NOMO-1 (cell line): ENCODE measurements around the gene LPP.

Source experiments
- DNase-seq, 2 experiments: peaks; one replicate each; lab custom pipeline; 2025; ENCODE audit not compliant: unreplicated experiment in 2 of 2; lab: John Stamatoyannopoulos, UW

LPP gene

DNA sequence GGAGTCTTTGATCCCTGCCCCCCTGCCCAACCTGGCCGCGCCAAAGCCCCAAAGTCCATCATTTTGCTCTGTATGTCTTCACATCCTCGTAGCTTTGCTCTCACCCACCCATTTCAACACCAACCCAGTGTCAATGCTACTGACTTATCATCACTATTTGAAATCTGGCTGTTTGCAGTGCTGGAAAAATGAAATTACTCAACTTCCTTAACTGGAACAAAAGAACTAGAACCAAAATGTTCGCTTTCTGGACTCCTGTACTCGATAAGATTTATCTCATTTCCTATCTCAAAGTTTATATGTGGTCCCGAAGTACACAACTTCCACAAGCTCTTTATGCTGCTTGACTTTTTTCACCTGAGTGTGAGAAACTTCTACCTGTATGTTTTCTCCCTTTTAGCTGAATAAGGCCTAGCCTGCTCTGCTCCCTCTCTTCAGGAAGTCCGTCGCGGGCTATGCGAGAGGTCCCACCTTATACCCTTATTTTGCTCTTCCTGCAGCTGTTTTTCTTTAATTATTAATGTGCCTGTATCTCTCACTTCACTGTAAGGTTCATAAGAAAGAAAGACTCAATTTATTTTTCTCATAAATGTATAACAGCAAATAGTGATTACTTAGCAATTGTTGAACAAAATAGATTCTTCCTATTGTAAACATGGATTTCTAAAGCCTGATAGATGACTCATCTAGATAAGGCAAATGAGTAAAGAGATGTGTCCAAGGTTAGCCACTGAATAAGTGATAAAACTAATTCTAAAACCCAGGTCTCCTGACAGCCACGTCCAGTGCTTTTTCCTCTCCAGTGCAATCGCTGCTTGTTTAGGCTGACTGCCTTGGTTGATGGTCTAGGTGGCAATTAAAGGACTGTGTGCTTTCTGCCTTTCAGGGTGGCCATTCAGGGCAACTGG lies 553.7 kb downstream of the LPP start:
- no peak for DNase-seq

DNA sequence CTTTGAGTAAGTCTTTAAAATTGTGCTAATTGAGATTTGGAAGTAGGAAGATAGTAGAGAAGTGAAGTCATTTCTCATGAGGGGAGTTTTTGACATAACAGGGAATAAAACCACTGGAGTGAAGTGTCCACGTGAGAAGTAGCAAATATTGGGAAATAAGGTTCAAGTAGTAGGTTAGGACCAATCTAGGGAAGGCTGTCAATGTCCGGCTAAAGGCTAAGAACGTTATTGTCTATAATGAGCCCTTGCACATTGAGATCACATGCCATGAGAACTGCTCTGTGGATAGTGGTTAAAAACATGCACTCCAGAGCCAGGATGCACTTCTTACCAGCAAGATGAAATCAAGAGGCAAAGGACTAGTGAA lies 557.9 kb downstream of the LPP start:
- no peak for DNase-seq

DNA sequence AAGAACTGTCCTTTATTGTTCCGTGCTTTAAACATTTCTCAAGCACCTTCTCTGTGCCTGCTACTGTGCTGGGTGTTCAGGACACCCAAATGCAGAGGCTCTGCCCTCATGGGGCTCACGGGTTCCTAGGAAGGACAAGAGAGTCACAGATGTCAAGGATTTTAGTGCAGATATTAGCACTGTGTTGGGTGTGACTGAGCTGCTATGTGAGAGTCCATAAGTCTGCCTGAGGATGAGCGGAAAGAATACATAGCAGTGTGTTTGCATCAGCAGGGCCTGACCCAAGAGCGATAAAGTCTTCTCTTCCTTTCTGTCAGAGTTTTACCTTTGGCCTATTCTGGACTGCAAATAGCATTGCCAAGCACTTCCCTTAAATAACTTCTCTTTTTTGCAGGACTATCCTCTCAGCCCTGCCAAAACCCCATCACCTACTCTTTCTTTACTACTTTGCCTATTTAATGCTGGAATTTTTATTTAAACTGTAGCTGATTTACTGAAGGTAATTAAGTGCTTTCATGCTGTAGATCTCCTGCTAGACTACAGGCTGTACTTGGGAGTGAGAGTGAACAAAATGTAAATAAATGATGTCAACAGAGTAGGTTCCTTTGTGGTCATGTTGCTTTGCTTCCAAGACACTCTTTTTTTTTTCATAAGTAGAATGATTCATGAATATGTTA lies 558.4 kb downstream of the LPP start:
- DNase-seq = peak; percentile 97 to 99

DNA sequence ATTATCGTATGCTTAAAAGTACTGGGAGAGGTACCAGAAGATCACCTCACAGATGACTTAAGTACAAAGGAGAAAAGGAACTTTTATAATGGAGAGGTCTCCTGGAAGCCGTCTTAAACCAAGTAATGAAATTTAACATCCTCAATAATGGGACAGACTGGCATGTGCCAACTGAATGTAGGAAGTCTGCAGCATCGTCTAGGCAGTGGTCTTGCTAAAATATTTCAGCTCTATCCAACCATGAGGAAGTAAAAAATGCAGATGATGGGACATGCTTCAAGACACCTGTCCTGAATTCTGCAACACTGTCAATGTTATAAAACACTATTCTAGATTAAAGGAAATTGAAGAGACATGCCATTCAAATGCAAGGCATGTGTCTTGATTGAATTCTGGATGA lies 559.0 kb downstream of the LPP start:
- no peak for DNase-seq

DNA sequence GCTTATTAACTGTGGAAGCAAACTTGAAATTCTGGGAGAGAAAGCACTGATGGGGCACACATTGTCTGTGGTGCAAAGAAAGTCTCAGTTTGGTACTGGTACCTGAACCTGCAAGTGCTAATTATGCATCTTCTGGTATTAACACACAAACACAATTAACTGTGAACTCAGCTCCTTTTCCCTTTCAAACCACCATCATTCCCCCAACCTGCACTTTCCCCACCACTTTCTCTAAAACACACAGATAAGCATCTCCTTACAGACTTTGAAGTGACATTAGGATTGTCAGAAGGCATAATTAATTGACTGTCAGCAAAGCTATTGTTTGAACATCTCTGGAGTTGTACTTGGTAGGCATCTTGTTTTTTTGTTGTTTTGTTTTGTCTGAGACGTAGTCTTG lies 565.6 kb downstream of the LPP start:
- DNase-seq = no peak

DNA sequence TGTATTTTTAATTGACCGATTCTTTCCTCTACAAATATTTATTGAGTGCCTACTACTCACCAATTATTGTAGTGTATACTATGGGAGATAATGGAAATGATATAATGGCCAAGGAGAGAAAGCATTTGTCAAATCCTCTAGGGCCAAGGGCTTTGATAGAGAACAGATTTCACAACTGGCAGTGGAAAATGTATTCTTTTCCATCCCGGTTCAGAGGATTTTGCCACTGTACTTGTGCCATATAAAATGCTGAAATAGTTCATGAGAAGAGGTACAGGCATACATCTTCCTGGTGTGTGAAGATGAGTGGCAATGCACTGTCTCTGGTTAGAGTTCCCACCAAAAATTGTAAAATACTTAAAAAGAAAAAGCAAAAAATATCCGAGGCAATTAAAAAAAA lies 566.3 kb downstream of the LPP start:
- DNase-seq = no peak

DNA sequence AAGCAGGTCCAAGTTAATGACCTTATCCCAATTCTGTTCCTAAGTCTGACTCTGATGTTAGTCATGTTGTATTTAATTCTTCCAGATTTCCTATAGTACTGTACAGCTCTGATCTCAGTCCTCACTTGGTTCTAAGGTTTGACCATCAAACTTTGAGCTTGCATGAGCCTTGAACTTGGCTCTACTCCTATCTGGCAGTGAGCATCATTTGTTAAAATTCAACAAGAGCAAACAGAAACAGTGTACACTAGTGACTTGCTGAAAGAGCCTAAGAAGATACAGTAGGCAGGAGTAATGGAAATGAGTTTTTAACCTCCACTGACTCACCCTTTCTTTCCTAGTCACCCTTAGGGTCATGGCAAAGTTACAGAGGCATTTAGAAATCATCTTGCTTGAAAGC lies 566.7 kb downstream of the LPP start:
- no peak for DNase-seq

DNA sequence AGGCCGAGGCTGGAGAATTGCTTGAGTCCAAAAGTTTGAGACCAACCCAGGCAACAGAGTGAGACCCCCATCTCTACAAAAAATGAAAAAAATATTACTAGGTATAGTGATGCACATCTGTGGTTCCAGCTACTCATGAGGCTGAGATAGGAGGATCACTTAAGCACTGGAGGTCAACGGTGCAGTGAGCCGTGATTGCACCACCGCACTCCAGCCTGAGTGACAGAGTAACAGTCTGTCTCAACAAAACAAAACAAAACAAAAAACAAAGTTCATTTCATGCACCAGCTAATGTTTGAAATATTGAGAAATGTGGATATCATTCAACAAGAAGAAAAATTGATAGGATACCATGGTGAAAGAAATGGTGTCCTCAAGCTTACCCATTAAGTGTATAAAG lies 567.4 kb downstream of the LPP start:
- no peak for DNase-seq

DNA sequence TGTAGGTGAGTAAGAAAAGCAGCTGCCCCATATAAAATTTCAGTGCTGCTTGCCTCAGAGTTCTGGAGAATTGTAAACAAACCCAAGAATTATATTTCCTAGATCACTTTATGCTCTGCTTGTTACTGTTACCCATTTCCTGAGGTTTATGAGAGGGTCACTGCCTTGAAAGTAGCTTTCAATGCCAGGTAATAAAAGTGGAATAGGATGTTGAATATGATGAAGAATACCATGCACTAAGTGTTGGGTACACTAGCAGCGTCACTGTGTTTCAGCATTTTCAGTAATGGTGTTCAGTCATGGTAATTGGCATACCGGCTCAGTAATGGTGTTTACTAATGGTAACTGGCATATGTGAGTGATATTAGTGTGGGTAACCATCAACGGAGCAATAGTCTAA lies 568.0 kb downstream of the LPP start:
- DNase-seq = no peak

DNA sequence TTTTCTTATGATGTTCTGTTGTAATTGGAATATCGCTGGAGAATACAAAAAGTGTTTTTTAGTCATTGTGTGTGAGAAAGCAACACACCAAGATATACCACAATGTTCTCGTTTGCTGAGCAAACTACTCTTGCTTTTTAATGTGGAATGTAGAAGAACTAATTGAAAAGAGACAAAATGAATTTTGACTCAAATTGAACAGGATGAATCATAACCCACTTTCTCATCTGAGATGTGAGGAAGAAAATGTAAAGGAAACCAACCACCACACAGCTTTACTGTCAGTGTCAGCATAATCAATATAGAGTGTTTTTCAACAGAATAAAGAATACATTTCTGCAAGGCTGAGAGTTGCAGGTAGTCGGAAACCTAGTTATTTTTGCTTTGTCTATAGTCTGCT lies 569.0 kb downstream of the LPP start:
- no peak for DNase-seq

DNA sequence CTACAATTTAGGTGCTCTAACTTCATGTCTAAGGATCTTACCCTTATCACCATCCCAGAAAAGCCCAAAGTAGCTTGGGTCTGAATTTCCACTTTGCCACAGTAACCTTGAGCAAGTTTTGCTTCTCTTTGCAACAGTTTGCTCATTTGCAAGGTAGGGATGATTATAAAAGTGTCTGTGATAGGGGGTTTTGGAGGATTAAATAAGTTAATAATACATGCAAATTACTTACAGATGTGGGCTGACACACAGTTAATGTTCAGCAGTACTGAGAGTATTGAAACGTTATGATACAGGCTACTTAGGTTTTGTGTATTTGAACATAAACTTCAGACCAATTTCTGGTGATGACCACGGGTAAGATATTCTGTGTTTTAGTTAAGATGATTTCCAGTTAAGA lies 573.1 kb downstream of the LPP start:
- DNase-seq = no peak

DNA sequence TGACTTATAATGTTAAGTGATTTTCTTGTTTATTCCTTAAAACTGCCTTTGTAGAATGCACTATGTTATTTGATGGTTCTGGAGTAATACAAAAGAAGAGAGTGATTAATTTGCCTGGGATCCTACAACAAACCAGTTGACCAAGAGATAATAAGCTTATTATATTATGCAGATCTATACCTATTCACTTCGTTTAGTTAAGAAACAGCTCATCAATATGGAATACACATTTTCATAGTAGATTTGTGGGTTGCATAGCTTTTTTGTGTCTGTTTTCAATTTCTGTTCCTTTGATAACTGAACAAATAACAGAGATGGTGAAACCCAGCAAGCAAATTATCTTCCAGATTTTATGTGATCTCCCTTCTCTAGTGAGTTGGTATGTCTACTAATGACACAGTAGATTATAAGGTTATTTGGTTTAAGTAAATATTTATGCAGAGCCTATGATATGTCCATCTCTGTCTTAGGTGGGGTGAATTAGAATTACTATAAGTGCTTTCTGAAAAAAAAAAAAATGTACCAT lies 574.5 kb downstream of the LPP start:
- no peak for DNase-seq

DNA sequence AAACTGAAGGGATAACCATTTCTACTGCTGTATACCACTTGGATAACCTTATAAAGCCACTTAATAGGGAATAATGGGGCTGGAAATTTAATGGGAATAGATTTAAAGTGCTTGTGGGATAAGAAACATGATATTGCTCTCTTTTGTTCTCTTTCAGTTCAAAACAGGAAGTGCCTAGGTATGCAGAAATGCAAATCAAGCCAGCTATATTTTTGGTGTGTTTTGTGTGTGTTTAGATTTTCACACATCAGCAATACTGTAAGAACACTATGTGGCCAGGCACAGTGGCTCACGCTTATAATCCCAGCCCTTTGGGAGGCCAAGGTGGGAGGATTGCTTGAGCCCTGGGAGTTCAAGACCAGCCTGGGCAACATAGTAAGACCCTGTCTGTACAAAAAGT lies 575.5 kb downstream of the LPP start:
- peak in 1 of 2 experiments; percentile 30 for DNase-seq

DNA sequence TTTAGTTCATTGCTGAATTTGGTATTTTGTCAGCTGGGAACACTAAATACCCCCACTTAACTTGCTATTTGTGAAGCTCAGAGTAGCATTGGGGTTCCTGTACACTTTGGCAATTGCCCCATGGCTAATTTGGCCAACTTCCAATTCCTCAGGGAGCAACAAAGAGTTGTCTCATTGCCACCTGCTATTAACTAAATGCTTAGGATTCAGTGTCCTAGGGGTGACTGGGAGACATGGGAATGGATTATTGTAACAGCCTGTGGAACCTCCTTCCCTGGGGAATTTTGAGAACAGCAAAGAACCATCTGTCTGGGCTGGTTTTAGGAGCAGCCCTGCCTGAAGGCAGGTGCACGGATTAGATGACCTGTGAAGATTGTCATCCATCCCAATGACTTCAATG lies 580.4 kb downstream of the LPP start:
- no peak for DNase-seq

DNA sequence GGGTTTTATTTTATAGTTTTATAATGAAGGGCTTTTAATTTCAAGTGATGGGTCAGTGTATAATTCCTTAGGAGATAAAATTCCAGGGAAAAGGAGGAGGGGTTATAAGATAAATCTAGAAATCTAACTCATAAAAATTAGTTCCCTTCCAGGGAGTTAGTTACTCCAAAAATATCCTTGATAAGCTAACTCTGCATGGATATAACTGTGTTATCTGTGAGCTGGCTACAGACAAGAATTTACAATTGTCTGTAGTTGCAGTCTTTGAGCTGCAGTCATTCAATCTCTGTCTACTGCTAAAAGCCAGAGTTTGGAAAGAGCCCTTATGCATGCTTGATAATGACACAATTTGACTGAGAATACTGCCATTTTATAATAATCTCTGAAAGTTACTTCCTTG lies 585.6 kb downstream of the LPP start:
- no peak for DNase-seq

DNA sequence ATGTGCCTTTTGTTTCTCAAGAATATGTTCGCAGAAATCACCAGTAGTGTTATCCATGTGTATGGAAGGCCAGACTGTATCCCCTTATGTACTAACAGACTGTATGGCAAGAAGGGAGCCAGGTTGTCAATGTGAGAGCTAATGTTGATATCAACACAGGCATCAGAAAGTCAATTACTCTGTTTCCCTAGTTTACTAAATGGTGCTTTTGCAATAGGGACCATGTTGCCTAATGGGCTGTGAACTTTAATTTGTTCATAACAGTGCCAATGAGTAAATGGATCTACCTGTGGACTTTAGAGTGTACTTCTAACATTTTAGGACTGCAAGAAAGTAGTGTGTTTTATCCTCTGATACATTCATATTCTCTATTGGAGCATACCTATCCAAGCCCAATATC lies 586.1 kb downstream of the LPP start:
- no peak for DNase-seq

DNA sequence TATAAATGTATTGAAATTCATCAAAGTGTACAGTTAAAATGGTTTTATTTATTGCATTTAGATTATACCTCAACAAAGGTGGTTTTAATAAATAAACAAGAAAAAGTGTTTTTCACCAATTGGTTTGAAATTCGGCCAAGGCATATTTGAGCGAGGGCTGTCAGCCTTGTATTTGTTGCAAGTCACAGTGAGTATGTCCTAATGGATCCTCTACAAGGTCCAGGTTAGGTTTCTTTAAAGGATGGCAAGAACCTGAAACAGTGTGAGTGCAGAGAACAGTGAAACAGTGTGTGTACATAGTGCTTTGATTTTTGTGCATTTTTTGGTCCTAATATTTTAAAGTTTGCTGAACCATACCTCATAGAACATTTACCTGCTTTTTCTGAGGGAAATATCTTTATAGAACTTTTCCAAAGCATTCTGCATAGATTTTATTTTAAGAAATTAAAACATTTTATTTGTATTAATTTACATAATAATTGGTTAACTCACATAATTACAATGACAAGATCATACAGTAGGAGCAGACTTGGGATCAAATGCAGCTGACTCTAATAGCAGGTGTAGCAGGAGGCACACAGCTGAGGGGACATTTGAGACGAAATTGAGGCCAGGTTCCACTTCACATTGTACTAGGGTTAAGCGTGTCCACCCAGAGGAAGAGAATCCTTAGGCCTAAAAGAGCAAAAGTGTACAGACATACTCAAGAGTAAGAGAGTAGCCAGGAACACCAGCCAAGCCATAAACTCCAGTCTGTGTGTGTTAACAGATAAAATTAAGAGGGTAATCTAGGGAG lies 589.0 kb downstream of the LPP start:
- DNase-seq = no peak

DNA sequence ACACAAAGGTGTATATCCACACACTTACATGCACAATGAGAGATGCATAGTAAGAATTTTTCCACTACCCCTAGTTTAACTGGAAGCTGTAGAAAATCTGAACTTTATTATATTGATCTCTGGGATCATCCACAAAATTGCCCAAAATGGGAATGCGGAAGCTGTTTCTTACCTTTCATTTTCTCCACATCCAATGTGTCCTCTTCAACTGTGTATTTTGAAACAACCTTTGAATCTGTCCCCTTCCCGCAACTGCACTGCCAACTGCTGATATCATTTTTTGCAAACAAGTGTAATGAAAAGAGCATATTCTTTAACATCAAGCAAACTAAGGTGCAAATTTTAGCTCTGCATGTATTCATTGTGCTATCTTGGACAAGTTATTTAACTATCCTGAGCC lies 590.2 kb downstream of the LPP start:
- no peak for DNase-seq

DNA sequence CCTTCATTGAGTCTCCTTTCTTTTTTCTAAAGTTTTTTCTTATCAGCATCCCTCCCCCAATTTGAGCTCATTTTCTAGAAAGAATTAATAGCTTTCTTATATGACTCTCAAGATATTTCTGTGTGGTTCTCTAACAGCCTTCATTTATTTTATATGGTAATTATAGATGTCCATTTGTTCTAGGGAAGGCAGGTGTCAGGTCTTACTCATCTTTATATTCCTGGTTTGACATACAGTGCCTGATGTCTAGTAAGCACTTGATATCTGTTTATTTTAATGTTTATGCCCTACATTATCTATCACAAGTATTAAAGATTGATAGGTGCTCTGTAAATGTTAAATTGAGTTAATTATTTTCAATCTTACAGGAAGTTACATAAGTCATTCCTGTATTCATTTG lies 591.1 kb downstream of the LPP start:
- DNase-seq = no peak

DNA sequence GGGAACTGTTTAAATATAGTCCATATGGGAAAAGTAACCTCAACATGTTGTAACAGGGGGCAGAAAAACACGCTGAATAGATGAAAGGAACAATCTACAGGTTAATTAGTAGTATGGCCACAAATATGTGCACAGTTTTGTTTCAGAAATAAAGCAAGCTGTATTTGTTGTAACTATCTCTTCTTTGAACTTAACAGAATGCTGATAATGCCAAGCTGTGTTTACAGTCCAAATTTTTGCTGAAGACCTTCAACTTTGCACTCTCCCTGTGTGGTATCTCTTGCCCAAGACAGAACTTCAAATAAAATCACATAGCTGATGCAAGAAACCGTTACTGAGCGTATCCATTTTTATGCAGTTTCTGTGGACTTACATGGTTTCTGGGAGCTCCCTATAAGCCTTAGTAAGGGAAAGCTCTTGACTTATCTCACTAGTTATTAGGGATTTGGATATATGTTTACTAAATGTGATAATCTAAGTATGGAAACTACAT lies 592.4 kb downstream of the LPP start:
- DNase-seq = no peak

DNA sequence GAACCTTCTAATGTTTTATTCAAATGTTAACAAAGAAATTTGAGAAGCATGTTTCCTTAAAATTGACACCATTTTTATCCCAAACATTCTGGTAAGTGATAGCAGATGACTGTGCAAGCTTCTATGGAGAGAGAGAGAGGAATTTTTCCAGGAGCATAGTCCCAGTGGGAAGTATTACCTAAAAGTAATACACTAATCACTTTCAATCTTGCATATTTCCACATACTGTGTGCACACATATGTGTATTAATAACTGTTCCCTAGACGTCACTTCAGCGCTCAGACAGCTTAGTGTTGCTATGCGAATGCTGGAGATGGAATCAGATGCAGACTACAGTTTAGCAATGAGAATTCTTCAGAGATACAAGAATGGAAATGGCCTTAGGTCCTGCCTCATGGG lies 593.5 kb downstream of the LPP start:
- DNase-seq = no peak
